C4-2B (cell line): ENCODE data around the gene INTS15.
"Not testable (repeated sequence)": the region's sequence is repeated elsewhere in the genome, so short reads cannot be mapped to it uniquely, and the experiment has no call there.

Source experiments
- ZFX ChIP-seq: fragments of 450-650 bp; IDR thresholded peaks from 2 replicates; pipeline ENCODE4 v1.6.1; 2017
- TF ChIP-seq, protein P1 (sequence below): fragments of 450-650 bp; conservative IDR thresholded peaks from 2 replicates; pipeline ENCODE4 v1.5.1; 2017; ENCODE audit warnings: mild to moderate bottlenecking

DNA sequence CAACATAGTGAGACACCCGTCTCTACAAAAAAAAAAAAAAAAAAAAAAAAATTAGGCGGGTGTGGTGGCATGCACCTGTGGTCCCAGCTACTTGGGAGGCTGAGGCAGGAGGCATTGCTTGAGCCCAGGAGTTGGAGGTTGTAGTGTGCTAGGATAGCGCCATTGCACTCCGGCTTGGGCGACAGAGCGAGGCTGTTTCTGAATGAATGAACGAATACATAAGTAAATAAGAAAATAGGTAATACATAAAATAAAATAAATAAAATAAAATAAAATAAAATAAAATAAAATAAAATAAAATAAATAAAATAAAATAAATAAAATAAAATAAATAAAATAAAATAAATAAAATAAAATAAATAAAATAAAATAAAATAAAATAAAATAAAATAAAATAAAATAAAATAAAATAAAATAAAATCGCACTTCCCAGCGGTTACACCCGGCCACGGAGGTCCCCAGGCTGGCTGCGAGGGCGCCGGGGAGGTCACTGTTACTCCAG, 12.9 kb upstream of the INTS15 start:
- TF ChIP-seq, protein P1, sequence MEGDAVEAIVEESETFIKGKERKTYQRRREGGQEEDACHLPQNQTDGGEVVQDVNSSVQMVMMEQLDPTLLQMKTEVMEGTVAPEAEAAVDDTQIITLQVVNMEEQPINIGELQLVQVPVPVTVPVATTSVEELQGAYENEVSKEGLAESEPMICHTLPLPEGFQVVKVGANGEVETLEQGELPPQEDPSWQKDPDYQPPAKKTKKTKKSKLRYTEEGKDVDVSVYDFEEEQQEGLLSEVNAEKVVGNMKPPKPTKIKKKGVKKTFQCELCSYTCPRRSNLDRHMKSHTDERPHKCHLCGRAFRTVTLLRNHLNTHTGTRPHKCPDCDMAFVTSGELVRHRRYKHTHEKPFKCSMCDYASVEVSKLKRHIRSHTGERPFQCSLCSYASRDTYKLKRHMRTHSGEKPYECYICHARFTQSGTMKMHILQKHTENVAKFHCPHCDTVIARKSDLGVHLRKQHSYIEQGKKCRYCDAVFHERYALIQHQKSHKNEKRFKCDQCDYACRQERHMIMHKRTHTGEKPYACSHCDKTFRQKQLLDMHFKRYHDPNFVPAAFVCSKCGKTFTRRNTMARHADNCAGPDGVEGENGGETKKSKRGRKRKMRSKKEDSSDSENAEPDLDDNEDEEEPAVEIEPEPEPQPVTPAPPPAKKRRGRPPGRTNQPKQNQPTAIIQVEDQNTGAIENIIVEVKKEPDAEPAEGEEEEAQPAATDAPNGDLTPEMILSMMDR: not testable (repeated sequence)
- TF ChIP-seq ZFX: not testable (repeated sequence)
